ENCODE results near the gene HBEGF.

Gene HBEGF

DNA sequence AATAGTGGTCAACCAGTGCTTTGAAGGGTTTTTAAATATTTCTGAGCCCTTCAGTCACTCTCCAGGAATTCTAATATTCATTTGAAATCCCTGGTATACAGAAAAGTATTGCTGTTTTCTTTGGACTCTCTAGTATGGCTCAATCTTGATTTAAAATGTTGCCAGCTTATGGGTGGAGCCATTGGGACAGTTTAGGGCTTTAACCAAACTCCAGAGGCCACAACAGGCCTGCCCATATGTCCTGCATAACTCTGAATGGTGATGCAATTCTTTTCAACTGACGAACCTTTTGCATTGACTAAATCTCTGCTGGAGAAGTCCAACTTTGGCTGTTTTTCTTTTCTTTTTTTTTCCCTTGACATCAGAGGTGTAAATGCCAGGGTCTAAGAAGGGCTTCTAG lies 44.9 kb upstream of the HBEGF start:
- Histone ChIP-seq H2AFZ (ENCODE audit: low read length) (no peak overlapping the region), H3K27me3 (replicated peaks; ENCODE audit: insufficient read depth, low read length) (no peaks in the 10 kb centered on the region), H3F3A (ENCODE audit: insufficient read depth, low read length) (no peaks in the 10 kb centered on the region), H3K79me2 (ENCODE audit: low read length) (no peaks in the 10 kb centered on the region), H3K4me3 (ENCODE audit: low read length) (no peak overlapping the region), H3K4me1 (ENCODE audit: low read length) (no peaks in the 10 kb centered on the region), H3K9ac (ENCODE audit: low read length) (no peak overlapping the region), H3K9me3 (replicated peaks; ENCODE audit: insufficient read depth, low read length) (no peaks in the 10 kb centered on the region), H3K9me2 (replicated peaks; ENCODE audit: insufficient read depth, low read length) (no peaks in the 10 kb centered on the region), H4K20me1 (ENCODE audit: insufficient read depth, low read length) (no peaks in the 10 kb centered on the region), H3K36me3 (replicated peaks; ENCODE audit: insufficient read depth, low read length) (no peaks in the 10 kb centered on the region), H3K4me2 (ENCODE audit: low read depth, low read length) (no peak overlapping the region), H3K27ac (ENCODE audit: low read length) (no peak overlapping the region)
- TF ChIP-seq EZH2 (optimal IDR thresholded peaks at IDR 0.05; ENCODE audit: low read depth, low read length): no peak
- TF ChIP-seq, protein P1, sequence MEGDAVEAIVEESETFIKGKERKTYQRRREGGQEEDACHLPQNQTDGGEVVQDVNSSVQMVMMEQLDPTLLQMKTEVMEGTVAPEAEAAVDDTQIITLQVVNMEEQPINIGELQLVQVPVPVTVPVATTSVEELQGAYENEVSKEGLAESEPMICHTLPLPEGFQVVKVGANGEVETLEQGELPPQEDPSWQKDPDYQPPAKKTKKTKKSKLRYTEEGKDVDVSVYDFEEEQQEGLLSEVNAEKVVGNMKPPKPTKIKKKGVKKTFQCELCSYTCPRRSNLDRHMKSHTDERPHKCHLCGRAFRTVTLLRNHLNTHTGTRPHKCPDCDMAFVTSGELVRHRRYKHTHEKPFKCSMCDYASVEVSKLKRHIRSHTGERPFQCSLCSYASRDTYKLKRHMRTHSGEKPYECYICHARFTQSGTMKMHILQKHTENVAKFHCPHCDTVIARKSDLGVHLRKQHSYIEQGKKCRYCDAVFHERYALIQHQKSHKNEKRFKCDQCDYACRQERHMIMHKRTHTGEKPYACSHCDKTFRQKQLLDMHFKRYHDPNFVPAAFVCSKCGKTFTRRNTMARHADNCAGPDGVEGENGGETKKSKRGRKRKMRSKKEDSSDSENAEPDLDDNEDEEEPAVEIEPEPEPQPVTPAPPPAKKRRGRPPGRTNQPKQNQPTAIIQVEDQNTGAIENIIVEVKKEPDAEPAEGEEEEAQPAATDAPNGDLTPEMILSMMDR (IDR thresholded peaks at IDR 0.05; ENCODE audit: low read length): no peak
- TF ChIP-seq EZH2phosphoT487 (IDR thresholded peaks at IDR 0.05; ENCODE audit: low read length): no peak
- no peak for DNase-seq

DNA sequence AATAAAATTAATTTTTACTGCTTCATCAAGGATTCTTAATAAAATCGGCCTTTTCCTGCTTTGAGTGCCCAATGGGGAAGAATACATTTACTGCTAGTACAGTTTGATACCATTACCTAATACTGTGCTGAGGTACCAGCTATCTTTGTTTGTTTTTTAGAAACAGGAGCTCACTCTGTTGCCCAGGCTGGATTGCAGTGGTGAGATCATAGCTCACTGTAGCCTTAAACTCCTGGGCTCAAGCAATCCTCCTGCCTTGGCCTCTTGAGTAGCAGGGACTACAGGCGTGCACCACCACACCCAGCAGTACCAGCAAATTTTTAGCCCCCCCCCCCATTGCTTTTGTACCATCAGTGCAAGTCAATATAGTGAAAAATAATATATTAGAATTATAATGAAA lies 41.6 kb upstream of the HBEGF start:
- no peak overlapping the region for H3K4me2 ChIP-seq (ENCODE audit: low read depth, low read length)
- H4K20me1 ChIP-seq (ENCODE audit: insufficient read depth, low read length): no peaks in the 10 kb centered on the region
- no peaks in the 10 kb centered on the region for H3K4me1 ChIP-seq (ENCODE audit: low read length)
- DNase-seq: no peak
- no peaks in the 10 kb centered on the region for H3K9me2 ChIP-seq (replicated peaks; ENCODE audit: insufficient read depth, low read length)
- H3K9ac ChIP-seq (ENCODE audit: low read length): no peak overlapping the region
- H3K27me3 ChIP-seq (replicated peaks; ENCODE audit: insufficient read depth, low read length): no peaks in the 10 kb centered on the region
- H3F3A ChIP-seq (ENCODE audit: insufficient read depth, low read length): no peaks in the 10 kb centered on the region
- H2AFZ ChIP-seq (ENCODE audit: low read length): no peak overlapping the region
- H3K27ac ChIP-seq (ENCODE audit: low read length): no peak overlapping the region
- H3K79me2 ChIP-seq (ENCODE audit: low read length): no peaks in the 10 kb centered on the region
- TF ChIP-seq, protein P1 (IDR thresholded peaks at IDR 0.05; ENCODE audit: low read length): no peak
- no peak for TF ChIP-seq EZH2phosphoT487 (IDR thresholded peaks at IDR 0.05; ENCODE audit: low read length)
- H3K4me3 ChIP-seq (ENCODE audit: low read length): no peak overlapping the region
- no peaks in the 10 kb centered on the region for H3K36me3 ChIP-seq (replicated peaks; ENCODE audit: insufficient read depth, low read length)
- H3K9me3 ChIP-seq (replicated peaks; ENCODE audit: insufficient read depth, low read length): no peaks in the 10 kb centered on the region

DNA sequence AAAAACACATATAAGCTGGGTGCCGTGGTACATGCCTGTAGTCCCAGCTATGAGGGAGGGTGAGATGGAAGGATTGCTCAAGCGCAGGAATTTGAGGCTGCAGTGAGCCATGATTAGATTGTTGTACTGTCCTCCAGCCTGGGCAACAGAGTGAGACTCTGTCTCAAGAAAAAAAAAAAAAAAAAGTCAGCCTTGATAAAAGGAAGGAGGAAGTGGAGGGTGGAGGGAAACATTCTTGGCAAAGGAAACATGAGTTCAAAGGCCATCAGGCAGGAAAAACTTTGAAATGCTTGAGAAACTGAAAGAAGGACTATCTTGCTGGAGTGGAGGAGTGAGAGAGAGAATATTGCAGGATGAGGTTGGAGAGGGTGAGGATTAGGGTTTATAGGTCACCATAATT lies 36.9 kb upstream of the HBEGF start:
- Histone ChIP-seq H3K9me2 (replicated peaks; ENCODE audit: insufficient read depth, low read length) (no peaks in the 10 kb centered on the region), H3F3A (ENCODE audit: insufficient read depth, low read length) (no peaks in the 10 kb centered on the region), H3K4me1 (ENCODE audit: low read length) (no peaks in the 10 kb centered on the region), H3K27me3 (replicated peaks; ENCODE audit: insufficient read depth, low read length) (no peaks in the 10 kb centered on the region), H2AFZ (ENCODE audit: low read length) (no peak overlapping the region), H3K9me3 (replicated peaks; ENCODE audit: insufficient read depth, low read length) (no peaks in the 10 kb centered on the region), H4K20me1 (ENCODE audit: insufficient read depth, low read length) (no peaks in the 10 kb centered on the region), H3K4me2 (ENCODE audit: low read depth, low read length) (no peak overlapping the region), H3K27ac (ENCODE audit: low read length) (no peak overlapping the region), H3K36me3 (replicated peaks; ENCODE audit: insufficient read depth, low read length) (no peaks in the 10 kb centered on the region), H3K4me3 (ENCODE audit: low read length) (no peak overlapping the region), H3K9ac (ENCODE audit: low read length) (no peak overlapping the region), H3K79me2 (ENCODE audit: low read length) (no peaks in the 10 kb centered on the region)
- TF ChIP-seq, protein P1 (IDR thresholded peaks at IDR 0.05; ENCODE audit: low read length): no peak
- TF ChIP-seq EZH2 (optimal IDR thresholded peaks at IDR 0.05; ENCODE audit: low read depth, low read length) (no peak), EZH2phosphoT487 (IDR thresholded peaks at IDR 0.05; ENCODE audit: low read length) (no peak)
- no peak for DNase-seq

All from MM.1S (cell line).